Breast epithelium (tissue), 4 donors: ENCODE data around the gene NR2E1. TPM values are rescaled to one million over a fixed set of nuclear protein-coding genes. Genes with fewer than 3 reads are reported as not detected.

ENCODE experiments used
- DNase-seq, 2 donors: peaks; one replicate each; pipeline ENCODE4 v3.0.0-alpha.2; 2019; ENCODE audit warnings: low spot score in 2 of 2
- H3K27ac ChIP-seq, 2 donors: fragments of 200-600 bp; sonication (generic) in 1 of 2; one replicate each; pipeline ENCODE4 v1.5.1; 2016 to 2019; ENCODE audit warnings: mild to moderate bottlenecking in 1 of 2
- H3K27me3 ChIP-seq, 2 donors: fragments of 200-600 bp; sonication (generic) in 1 of 2; one replicate each; pipeline versions ENCODE4 v1.5.1 to v1.6.0; 2017 to 2019; ENCODE audit warnings: control low read depth in 1 of 2, mild to moderate bottlenecking in 1 of 2
- H3K36me3 ChIP-seq: fragments of 200-600 bp; one replicate; pipeline ENCODE4 v1.5.1; 2019
- H3K4me1 ChIP-seq, 2 donors: fragments of 200-600 bp; sonication (generic); one replicate each; pipeline ENCODE4 v1.5.1; 2016 to 2019; ENCODE audit warnings: control low read depth in 1 of 2
- H3K4me3 ChIP-seq, 3 donors: fragments of 200-600 bp; sonication (generic); 1 replicate in 2 of 3; 2 replicates in 1 of 3; pipeline ENCODE4 v1.5.1; 2016 to 2019; ENCODE audit warnings: mild to moderate bottlenecking in 3 of 3, moderate library complexity in 2 of 3
- H3K9me3 ChIP-seq, 2 donors: fragments of 200-600 bp; sonication (generic) in 1 of 2; one replicate each; pipeline ENCODE4 v1.5.1; 2016 to 2019; ENCODE audit warnings: control low read depth in 1 of 2
- POLR2A ChIP-seq: fragments of 450-650 bp; IDR thresholded peaks from one replicate; pipeline ENCODE4 v1.6.1; 2016; ENCODE audit warnings: antibody characterized with exemption, mild to moderate bottlenecking, moderate library complexity
- POLR2AphosphoS5 ChIP-seq, 3 donors: sonication (generic); formaldehyde crosslinking; IDR thresholded peaks; one replicate each; pipeline ENCODE4 v1.6.1; 2017; ENCODE audit warnings: antibody characterized with exemption in 3 of 3
- intact Hi-C: fragments of 100-400 bp; cut with DNase I; formaldehyde crosslinking; loops from one replicate; pipeline ENCODE4 v1.15.1; 2023; ENCODE audit warnings: low total_unique reads
- total RNA-seq, 3 donors: library from RNA; depleted of rRNA; stranded (reverse); fragments of >200 nt; gene quantifications; one replicate each; pipeline ENCODE4 v1.1.0, GENCODE V29; 2016
- TF ChIP-seq, protein P1 (sequence below), 3 donors: fragments of 450-650 bp; IDR thresholded peaks; one replicate each; pipeline ENCODE4 v1.5.1; 2016 to 2017; ENCODE audit warnings: antibody characterized with exemption in 3 of 3, mild to moderate bottlenecking in 3 of 3, moderate library complexity in 3 of 3

The NR2E1 gene
- total RNA-seq, 3 donors from 2014 or later = 0.33 TPM; not detected in 2

GRCh38 chr6:108193835-108194234 lies 28.0 kb downstream of the NR2E1 start:
- intact Hi-C loops = no loop called here
- H3K4me3 ChIP-seq = no peak overlapping the region
- no peaks in the 10 kb centered on the region for H3K4me1 ChIP-seq
- no peaks in the 10 kb centered on the region for H3K9me3 ChIP-seq
- H3K27ac ChIP-seq = no peak overlapping the region
- TF ChIP-seq, protein P1, sequence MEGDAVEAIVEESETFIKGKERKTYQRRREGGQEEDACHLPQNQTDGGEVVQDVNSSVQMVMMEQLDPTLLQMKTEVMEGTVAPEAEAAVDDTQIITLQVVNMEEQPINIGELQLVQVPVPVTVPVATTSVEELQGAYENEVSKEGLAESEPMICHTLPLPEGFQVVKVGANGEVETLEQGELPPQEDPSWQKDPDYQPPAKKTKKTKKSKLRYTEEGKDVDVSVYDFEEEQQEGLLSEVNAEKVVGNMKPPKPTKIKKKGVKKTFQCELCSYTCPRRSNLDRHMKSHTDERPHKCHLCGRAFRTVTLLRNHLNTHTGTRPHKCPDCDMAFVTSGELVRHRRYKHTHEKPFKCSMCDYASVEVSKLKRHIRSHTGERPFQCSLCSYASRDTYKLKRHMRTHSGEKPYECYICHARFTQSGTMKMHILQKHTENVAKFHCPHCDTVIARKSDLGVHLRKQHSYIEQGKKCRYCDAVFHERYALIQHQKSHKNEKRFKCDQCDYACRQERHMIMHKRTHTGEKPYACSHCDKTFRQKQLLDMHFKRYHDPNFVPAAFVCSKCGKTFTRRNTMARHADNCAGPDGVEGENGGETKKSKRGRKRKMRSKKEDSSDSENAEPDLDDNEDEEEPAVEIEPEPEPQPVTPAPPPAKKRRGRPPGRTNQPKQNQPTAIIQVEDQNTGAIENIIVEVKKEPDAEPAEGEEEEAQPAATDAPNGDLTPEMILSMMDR (IDR thresholded peaks at IDR 0.05) = no peak
- TF ChIP-seq POLR2AphosphoS5 (IDR thresholded peaks at IDR 0.05) (no peak), POLR2A (no peak)
- no peaks in the 10 kb centered on the region for H3K36me3 ChIP-seq
- H3K27me3 ChIP-seq = no peaks in the 10 kb centered on the region
- DNase-seq = no peak

GRCh38 chr6:108194503-108194902 lies 28.7 kb downstream of the NR2E1 start:
- intact Hi-C loops = no loop called here
- no peaks in the 10 kb centered on the region for H3K4me1 ChIP-seq
- H3K36me3 ChIP-seq = no peaks in the 10 kb centered on the region
- TF ChIP-seq, protein P1 (IDR thresholded peaks at IDR 0.05) = no peak
- TF ChIP-seq POLR2A (no peak), POLR2AphosphoS5 (IDR thresholded peaks at IDR 0.05) (no peak)
- DNase-seq = no peak
- no peaks in the 10 kb centered on the region for H3K9me3 ChIP-seq
- no peaks in the 10 kb centered on the region for H3K27me3 ChIP-seq
- no peak overlapping the region for H3K4me3 ChIP-seq
- no peak overlapping the region for H3K27ac ChIP-seq

- H3K9me3 ChIP-seq = no peaks in the 10 kb centered on the region
- no peak overlapping the region for H3K27ac ChIP-seq
- intact Hi-C loops = no loop called here
- no peaks in the 10 kb centered on the region for H3K27me3 ChIP-seq
- no peaks in the 10 kb centered on the region for H3K4me1 ChIP-seq
- H3K4me3 ChIP-seq = no peak overlapping the region
- no peak for DNase-seq
- no peak for TF ChIP-seq POLR2A
- no peak for TF ChIP-seq POLR2AphosphoS5 (IDR thresholded peaks at IDR 0.05)
- TF ChIP-seq, protein P1 (IDR thresholded peaks at IDR 0.05) = no peak
- H3K36me3 ChIP-seq = no peaks in the 10 kb centered on the region
Measured at GRCh38 chr6:108195209-108195608, 29.4 kb downstream of the NR2E1 start.

DNA sequence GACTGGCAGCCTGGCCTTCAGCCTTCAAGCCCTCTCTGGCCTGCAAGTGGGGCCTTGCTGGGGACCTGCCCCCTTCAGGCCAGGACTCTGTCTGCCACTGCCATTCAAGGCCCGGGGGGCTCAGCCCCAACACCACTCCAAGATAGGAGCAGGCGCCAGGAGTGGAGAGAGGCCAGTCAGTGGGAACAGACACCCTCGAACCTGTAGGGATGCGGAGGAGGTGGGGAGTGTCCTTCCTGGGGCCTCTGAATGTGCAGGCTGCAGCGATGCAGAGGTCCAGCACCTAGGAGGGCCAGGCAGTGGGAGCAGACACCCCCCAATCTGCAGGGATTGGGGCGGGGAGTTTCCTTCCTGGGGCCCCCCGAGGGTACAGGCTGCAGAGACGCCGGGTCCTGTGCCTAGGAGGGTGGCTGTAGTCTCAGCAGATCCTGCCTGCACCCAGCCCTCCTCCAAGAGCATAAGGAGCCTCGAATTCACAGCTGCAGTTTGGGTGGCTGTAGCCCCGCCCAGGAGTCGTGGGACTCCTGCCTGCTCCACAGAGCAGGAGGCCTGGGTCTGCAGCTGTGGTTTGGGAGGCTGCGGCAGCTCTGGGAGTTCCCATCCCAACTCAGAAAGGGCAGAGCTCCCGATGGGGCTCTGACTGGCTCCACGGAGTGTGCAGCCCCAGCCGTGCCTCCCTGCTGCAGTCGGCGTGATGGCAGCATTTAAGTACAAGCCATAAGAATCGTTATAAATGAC lies 33.1 kb downstream of the NR2E1 start:
- intact Hi-C loops = no loop called here
- H3K4me3 ChIP-seq = no peak overlapping the region
- DNase-seq = no peak
- TF ChIP-seq, protein P1 (IDR thresholded peaks at IDR 0.05) = no peak
- TF ChIP-seq POLR2AphosphoS5 (IDR thresholded peaks at IDR 0.05) = no peak
- no peak for TF ChIP-seq POLR2A
- H3K27ac ChIP-seq = no peak overlapping the region
- no peaks in the 10 kb centered on the region for H3K9me3 ChIP-seq
- H3K27me3 ChIP-seq = no peaks in the 10 kb centered on the region
- H3K4me1 ChIP-seq = no peaks in the 10 kb centered on the region
- H3K36me3 ChIP-seq = no peaks in the 10 kb centered on the region

DNA sequence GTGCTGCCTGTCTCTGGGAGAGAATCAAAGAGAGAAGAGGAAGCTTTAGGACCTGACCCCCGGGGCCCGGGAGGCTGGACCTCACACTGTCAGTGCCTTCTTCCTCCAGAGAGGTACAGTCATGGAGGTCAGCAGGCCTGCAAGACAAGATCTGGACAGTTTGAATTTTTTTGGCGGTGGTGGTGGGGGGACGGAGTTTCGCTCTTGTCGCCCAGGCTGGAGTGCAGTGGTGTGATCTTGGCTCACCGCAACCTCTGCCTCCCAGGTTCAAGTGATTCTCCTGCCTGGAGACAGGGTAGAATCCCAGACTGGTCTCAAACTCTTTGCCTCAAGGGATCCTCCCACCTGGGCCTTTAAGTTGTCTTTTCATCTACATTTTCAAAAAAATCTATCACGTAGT lies 34.4 kb downstream of the NR2E1 start:
- DNase-seq = no peak
- H3K9me3 ChIP-seq = no peaks in the 10 kb centered on the region
- TF ChIP-seq, protein P1 (IDR thresholded peaks at IDR 0.05) = no peak
- no peak for TF ChIP-seq POLR2AphosphoS5 (IDR thresholded peaks at IDR 0.05)
- TF ChIP-seq POLR2A = no peak
- no peak overlapping the region for H3K27ac ChIP-seq
- no peak overlapping the region for H3K4me3 ChIP-seq
- no peaks in the 10 kb centered on the region for H3K4me1 ChIP-seq
- no peaks in the 10 kb centered on the region for H3K27me3 ChIP-seq
- H3K36me3 ChIP-seq = no peaks in the 10 kb centered on the region
- intact Hi-C loops = no loop called here
